Stimulated activated CD8-positive, alpha-beta memory T cell treated with anti-CD3 and anti-CD28 coated beads, Interleukin-7, amount 100 ng/mL, for 24 hours (primary cell): ENCODE results near the gene RNF103.

Experiments
- DNase-seq: peaks from one replicate; pipeline ENCODE4 v3.0.0-alpha.2; 2020; ENCODE audit warnings: low read depth

RNF103 gene

GRCh38 chr2:86566158-86566820, 57.4 kb downstream of the RNF103 start:
- DNase-seq: no peak

- DNase-seq: no peak
These were observed 60.0 kb downstream of the RNF103 start for GRCh38 chr2:86563650-86564061.

DNA sequence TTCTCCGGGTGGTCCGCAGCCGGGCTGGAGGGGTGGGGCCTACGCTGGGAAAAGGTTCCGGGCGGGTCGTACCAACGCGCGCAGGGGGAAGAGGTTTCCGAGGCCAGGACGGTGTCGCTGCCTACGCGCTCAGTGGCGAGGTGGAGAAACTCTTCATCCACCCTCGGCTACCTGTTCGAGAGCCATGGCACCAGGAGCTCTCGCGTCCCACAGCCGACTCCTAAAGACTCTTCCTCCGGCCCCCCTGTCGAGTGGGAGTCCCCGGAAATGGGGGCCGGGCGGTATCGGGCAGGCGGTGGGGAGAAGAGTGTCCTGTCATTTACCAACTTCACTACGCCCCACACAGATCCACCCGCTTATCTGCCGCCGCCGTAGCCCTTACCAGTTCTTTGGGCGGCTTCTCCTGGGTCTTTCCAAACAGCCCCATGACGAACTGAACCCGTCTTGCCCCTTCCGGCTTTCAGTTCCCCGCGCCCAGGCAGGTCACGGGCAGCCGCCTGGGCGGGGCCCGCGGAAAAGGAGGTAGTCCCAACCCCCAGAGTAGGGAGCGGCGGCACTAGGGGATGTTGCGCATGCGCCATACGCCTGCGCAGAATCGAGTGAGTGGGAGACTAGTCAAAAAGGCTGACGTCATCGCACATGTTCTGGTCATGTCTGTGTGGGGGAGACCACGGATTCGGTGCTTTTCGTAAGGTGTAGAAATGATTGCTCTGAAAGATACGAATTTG, 60.6 kb downstream of the RNF103 start, which contains the start of gene CHMP3:
Gene CHMP3, minus strand, starts transcription at position 522 of the 728 bp plus-strand sequence. Its CDS starts 95 bp downstream, at position 427.
- DNase-seq: peak; percentile 86

DNA sequence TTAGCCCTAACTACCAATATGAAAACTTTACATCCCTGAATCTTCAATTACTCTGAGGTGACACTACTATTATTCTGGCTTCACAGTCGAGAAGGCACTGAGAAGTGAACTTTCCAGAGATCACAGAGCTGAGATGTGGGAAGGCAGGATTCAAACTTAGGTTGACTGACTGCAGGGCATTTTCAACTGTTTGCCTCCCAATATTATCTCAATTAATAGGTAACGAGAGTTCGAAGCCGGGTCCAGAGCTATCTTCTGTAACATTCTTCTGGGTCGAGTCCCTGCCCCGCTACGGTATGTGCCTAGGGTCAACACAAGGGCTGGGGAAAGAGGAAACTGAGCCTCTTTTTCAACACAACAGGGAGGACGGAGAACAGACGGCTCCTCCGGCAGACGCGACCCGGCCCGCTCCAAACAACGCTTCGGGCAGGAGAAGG, 61.2 kb downstream of the RNF103 start:
- no peak for DNase-seq

DNA sequence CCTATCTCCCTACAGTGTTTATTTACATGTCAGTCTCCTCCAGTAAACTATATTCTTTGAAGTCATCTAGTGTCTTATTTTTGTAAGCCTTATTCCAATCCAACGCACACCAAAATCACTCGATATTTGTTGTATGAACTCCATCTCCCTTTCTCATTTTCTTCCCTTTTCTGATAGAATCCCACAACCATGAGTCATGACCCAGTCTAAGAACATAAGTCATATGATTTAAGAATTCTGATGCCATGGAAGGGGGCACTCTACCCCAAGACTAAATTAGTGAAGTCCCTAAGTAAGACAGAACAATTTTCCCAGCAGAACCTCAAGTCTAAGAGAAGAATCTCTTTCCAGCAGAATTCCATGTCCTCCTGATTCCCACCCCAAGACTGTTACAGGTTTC, 65.8 kb downstream of the RNF103 start:
- DNase-seq: no peak

GRCh38 chr2:86556508-86556907, 67.2 kb downstream of the RNF103 start:
- DNase-seq: no peak
